ENCODE measurements around the gene PRKN.

PRKN gene

DNA sequence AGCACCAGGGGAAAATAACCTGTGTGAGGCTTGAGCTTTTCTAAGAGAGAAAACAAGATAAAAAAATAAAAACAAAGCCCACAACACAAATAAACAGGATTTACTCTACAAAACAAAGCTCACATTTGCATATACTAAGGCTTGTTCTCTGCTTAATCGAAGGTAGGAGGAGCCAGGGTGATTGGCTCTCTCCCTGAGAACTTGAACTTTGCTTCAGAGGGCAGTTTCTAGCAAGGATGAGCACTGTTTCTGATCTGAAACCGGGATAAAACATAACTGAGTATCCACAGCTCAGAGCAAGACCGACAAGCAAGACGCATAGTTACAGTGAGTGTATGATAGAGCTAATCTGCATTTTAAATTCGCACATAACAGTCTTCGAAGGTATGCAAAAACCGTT is 200.6 kb downstream of the PRKN start:
- DNase-seq, result no peak

DNA sequence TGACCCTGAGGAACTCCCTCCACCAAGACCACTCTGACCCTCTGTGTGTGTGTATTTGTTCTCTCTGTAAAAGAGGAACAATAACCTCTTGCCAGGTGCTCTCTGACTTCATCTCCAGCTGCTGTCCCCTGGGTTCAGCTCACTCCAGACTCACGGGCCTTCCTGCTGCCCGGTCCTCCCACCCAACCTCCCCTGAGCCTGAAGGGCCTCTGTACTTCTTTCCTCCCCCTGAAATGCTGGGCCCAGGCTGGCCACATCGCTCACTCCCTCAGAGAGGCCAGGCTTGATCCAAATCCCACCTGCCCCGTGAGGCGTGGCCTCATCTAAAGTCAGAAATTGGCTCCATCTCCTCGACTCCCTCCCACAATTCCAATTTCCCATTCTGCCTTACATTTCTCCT is 202.4 kb downstream of the PRKN start:
- DNase-seq, result no peak

DNA sequence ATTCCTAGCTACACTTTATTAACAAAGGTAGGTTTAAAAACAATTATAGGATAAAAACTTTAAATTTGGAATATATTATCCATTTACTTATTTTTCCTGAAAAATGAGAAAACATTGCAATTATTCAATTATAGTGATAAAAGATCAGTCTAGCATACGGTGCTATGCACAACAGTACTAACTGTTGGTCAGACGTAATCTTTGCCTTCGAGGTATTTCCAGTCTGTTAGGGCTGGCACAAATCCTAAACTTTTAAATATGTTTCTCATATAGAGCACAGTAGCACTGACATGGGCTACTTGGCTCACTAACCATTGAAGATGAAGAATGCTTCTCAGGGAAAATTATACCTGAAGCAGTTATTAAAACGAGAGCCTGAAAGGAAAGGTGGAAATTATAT is 214.8 kb downstream of the PRKN start:
- DNase-seq, result no peak

DNA sequence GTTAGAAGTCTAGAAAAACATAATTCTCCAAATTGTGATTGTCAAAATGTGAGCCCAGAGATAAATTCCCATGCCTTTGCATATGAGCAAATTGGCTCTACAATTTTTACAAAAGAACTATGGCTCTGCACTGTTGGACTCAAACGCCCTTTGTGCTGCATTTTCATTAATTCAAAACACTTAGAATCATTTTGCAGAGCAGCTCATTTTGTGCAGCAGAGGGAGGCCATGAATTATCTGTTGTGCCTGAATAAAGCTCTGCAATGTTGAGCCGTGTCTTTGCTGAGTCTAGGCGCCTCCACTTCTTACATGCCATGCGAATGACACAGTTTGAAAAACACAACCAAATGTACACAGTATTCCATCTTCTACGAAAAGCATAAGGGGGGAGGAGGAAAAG is 230.2 kb downstream of the PRKN start:
- DNase-seq, result no peak

DNA sequence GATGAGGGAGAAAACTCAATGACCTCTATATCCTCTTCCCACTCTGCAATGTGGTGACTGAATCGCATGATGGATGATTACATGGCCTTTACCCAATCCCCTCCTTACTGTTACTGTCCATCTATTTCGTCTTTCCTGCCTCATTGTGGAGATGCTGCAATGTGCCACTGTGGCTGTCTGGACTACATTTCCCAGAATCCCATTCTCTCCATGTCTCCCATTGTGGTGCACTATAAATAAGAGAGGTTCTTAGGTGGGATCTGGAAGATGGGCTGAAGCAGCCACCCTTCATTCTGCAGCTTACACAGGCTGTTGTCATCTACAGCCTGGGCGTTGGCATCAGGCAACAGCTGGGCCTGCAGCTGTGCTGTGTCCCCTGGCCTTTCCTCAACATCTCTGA is 233.6 kb downstream of the PRKN start:
- DNase-seq, result no peak

DNA sequence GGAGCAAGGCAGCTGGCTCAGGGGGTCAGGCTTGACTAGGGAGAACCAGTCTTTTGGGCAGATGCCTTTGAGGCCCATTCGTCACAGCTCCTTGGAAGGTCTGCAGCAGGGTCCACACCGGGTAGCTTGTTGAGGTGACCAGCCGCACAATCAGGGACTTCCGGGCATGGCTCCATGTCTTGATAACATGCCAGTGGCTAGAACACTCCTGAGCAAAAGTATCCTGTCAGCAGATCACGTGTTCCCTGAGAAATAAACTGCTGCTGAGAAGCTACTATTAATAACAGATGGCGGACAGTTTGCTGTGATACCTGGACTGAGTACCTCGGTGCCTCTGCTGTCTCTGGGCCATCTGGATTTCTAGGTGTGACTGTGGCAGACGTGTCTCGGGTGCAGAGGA is 235.9 kb downstream of the PRKN start:
- DNase-seq, result no peak

DNA sequence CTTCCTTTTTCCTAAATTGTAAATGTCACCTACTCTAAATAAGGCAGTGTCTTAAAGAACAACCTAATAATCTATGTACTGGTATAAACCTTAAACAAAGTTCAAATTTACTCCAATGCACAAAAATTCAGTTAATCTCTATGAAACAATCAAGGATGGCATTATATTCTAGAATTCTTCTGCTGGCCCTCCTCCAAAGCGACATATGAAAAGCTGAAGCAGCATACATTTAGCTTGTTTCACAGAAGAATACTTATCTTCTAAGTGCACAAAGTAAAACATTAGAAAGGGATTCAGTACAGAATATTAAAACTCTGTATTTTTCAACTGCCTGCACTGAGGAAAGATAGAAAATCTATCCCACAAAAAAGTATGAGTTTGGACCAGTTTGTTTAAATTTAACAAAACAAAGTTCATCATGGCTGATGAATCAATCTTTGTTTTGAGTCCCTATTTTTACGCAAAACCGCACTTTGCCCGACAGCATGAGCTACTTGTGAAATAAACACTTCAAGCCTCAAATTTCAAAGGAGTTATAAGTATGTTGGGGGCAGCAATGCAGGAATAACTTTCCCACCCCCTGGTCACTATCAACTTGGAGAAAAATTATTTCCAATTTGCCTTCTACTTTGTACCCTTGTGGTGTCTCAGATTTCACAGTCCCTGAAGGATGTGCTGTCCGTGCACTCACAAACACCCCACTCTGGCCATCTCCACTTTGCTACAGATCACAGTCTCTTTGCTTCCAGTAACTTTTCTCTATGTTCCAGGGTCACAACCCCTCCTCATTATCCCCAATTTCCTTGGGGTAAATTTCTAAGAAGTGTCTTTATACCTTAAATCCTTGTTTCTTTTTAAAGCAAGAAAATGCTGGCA is 238.2 kb downstream of the PRKN start:
- no peak for DNase-seq

DNA sequence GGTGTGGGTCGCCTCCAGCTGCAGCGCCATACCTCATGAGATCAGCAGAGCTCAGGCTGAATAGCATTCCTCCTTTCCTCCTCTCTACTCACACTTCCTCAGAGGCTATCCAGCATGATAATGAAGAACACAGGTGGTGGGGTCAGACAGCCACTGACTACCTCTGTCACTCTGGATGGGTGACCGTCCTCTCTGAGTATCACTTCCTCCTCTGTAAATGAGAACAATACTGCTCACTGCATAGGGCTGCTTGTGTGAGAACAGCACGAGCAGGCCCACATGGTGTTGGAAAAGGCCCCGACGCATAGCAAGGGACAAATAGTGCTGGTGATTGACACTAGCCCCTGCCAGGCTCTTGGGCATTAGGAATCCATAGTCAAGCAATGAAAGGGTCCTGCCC is 239.1 kb downstream of the PRKN start:
- DNase-seq, result no peak

DNA sequence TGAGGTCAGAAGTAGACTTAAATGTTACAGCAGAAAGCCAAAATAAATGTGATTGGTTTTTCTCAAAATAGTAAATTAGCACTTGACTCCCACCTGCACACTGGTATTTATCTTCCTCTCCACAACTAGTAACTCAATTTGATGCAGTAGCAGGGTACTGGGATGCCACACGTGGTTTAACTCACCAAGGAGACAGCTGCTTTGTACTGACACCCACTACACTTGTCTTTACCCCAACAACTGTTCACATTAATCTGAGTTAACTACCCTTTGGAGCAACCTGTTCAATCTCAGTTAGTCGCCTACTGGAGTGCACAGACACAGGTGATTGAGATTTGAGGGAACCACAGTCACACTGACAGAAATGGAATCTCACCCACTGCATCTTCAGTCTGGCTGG is 242.1 kb downstream of the PRKN start:
- no peak for DNase-seq

DNA sequence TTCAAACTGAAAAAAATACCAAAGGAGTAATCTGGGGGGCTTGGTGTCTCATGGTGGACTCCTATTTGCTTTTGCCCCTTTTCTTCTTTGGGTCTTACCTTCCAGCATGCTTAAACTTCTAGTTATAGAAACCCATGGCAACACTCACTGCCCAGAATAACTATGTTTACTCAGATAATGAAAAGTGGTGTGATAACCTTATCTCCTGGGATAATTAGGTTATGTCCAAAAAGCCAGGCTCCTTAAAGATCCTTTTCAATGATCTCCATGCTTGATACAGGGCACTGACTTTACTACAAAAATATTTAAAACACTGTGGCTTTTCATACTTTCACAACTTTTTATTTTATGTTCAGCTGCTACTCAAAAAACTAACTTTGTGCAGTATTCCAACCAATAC is 245.6 kb downstream of the PRKN start:
- DNase-seq, result no peak

DNA sequence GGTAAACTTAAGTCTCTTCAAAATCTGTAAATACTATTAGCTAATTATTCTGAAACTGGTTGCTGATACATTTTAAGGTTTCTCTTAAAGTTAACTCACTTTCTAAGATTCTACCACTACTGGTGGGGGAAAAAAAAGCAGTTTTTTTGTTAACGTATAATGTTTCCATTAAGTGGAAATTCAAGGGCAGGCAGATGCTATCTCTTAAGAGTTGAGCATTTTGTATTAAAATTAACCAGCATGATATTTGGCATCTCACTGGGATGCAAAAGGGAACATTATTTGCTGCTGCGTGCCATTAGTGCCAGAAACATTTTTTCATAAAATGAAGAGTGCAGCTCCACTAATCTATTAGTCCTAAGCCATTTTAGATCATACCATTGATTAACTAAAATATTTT is 246.2 kb downstream of the PRKN start:
- no peak for DNase-seq

DNA sequence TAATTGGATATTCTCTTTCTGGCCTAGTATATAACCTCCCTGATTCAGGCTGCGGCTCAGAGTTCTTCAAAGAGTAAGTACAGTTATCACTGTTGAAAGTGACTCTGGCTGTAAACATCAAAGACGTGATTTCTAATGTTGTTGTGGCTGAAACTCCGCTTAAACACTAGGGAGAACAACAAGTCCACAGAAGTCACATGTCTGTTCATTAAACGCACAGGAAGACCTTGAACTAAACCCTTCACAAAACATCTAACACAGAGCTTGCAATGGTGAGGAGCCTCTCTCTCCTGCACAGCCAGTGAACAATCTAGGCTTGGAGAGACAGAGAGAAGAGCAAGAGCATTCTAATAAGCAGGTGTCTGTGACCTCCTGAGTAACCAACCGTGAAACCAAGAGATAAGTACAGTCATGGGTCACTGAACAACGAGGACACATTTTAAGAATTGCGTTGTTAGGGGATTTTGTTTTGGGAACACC is 249.3 kb downstream of the PRKN start:
- DNase-seq, result no peak

DNA sequence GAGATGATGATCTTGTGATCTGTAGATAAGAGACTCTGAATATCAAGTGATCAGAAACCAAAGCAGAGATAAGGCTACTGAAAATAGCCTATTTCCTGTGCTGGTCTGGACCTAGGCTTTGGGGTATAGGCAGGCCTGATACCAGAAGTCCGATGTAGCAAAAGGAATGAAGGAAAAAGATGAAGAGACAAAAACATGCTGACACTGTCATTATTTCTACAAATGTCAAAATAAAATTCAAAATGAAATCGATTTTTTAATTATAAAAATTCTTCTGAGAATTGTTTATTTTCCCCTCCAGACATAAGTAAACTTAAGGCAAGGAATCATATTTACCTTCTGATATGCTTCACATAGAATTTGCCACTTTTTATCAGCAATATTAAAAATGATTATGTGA is 252.8 kb downstream of the PRKN start:
- DNase-seq, result no peak

DNA sequence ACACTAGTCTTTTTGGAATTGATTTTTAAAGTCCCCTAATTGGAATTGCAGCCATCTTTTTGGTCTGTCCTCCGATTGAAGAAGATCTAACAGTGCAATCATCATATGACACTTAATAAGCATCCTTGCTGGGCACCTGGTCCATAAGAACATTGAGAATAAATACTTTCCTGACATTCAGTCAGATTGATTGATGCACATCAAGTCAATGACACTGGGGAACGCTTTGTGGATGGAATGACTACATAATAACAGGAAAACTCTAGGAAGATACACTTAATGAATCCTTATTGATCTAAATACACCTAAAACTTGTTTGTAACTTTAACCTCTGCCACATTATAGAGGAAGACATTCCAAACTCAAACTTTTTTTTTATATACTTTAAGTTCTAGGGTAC is 255.7 kb downstream of the PRKN start:
- DNase-seq, result no peak

DNA sequence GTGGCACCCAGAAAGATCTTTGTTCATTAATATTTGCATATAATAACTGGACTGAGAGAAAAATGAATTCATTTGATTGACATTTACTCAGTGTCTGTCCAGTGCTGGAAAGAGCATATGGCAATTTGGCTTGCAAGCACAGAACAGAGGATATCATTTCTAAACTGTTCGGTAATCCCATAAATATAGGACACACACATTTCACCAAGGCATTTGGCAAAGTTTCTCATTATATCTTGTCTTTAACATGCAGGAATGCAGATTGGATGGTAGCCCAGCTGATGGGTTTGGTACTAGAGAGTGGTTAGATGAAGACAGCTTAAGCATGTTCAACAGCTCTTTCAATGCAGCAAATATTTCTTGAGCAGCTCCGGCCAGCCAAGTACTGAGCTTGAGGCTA is 259.2 kb downstream of the PRKN start:
- no peak for DNase-seq

DNA sequence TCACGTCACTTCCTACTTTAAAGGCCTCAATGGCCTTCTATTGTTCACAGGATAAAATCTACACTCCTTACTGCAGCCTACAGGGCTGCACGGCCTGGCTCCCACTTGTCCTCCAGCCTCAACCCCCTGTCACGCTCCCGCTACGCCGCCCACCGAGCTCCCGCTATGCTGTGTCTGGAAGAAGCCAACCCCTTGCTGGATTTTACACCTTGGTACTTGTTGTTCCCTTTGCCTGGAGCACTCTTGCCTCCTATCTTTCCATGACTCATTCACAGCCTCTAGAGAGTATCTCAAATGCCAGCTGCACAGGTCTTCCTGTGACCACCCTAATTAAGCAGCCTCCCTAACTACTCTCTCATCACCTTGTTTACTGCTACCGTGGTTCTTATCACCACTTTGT is 259.9 kb downstream of the PRKN start:
- DNase-seq, result no peak

DNA sequence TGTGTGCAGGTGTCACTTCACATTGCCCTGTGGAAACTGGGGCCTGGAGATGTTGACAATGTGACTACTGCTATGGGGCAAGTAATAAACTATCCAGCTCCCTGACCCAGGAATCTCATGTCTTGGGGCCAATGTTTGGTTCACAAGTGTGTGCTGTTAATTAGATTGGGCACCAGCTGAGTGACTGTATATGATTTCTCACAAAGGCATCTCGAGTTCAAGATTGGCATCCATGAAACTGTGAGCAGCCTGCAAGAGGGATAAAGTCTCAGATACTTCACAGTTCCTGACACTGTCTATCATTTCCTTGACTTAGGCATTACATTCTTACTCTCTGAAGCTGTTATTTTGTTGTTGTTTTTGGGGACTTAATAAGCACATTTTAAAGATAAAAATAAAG is 264.0 kb downstream of the PRKN start:
- no peak for DNase-seq

DNA sequence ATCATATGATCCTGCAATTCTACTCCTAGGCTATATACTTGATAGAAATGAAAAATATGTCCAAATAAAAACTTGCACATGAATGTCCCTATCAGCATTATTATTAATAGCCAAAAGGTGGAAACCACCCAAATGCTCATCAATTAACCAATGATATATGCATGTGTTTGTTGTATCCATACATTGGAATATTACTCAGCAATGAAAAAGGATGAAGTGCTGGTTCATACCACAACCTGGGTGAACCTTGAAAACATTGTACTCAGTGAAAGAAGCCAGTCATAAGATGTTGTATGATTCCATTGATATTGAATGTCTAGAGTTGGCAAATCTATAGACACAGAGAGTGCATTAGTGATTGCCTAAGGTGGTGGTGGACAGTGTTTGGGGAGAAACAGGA is 267.6 kb downstream of the PRKN start:
- no peak for DNase-seq

DNA sequence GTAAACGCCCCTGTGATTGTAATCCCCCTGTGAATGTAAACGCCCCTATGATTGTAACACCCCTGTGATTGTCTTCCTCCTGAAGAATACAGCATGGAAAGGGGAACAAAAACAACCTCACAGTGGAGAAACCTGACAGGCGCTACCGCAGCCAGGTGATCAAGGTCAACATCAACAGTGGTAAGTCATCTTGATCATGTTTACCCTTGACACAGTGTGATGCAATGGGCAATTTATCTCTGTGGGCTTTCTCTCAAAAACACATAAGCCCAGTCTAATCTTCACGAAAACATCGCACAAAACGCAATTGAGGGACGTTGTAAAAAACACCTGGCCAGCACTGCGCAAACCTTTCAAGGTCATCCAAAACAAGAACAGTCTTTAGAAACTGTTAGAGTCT is 277.2 kb downstream of the PRKN start:
- DNase-seq, result no peak

DNA sequence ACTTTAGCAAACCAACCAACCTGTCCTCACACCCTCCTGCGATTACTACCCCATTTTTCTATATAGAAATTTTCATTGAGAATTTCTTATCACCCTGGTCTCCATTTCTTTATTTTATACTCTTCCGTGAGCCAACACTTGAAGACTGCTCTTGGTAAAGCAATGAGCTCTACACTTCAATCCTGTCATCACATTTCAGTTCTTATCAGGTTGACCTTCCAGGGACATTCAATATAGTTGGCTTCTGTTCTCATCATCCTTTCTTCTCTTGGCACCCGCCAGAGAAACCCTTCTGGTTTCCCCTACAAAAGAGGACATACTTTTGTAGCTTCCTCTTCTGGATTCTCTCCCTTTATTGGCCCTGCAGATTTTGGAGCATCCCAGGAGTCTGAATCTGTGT is 279.3 kb downstream of the PRKN start:
- no peak for DNase-seq

DNA sequence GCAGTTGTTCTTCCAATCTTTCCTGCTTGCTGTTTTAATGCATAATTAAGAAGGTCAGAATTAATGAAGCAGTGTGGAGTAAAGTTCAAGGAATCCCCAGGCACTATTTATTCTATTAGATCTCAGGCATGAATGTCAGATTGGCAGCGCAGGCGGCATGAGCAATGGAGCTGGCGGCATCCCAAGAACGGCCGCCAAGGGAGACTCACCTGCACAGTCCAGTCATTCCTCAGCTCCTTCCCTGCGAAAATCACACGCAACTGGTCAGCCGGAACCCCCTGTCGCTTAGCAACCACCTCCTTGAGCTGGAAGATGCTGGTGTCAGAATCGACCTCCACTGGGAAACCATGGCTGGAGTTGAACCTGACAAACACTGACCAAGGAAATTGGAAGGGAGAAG is 284.5 kb downstream of the PRKN start:
- DNase-seq, result no peak

DNA sequence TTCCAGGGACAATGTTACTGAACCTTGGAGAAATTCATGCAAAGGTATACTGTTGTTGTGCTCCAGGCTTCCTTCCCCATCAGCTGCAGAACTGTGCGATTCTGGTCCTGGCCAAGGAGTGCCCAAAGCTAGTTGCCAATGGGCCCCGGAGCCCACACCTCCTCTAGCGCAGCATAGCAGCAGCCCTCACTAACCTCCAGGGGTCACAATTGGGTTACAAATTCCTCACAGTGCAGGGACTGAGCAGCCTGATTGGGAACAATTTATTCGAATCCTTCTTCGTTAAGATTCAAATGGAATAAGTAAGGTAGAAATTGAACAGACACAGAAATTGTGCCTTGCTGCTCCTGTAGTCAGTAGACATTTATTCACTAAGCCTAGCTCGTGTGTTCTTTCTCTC is 284.9 kb downstream of the PRKN start:
- DNase-seq, result no peak

DNA sequence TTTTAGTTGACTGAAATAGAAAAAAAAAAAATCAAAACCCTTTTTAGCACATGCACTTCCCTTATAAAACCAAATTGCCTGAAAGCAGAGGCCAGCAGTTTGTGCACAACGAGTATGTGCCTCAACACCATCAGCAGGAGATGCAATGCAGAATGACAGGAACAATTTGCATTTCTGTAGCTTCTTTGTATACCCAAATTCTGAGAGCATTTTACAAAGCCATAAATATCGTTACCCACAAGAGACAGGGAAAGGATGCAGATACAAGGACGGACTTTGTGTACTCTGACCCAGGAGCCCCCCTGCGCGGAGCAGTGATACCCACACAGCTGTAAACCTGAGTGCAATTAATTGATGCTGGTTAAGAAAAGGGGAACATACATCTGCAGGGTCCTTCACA is 285.6 kb downstream of the PRKN start:
- DNase-seq, result no peak

DNA sequence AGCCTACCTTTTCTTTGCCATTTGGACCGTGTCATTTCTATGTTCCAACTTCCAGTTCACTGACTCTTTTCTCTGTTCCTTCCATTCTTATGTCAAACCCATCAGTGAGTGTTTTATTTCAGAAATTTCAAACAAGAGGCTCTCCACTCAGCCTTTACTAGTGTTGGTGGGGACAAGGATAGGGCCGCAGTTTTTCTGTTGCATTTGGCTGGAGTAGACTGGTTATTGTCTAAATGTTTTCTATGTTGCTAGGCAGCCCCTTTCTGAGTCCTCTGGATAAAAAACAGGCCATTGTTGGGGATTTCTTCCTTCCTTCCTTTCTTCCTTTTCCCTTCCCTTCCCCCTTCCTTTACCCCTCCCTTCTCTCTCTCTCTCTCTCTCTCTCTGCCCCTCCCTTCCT is 288.6 kb downstream of the PRKN start:
- no peak for DNase-seq

DNA sequence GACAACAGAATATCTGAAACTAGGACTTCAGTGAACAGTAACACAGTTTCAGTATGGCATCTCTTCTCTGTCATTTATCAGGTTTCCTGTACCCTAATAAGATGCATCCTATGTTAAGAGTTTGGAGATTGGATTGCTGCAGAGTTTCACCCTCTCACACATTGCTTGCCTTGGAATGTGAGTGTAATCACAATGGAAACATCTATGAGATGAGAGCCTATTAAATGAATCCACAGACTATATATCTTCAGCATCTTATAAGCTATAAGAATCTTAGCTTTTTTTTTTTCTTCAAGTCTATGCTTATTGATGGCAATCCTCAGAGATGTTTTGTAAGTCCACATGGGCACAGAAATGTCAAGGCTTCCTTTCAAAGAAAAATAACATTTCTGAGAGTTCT is 292.5 kb downstream of the PRKN start:
- no peak for DNase-seq

Data from stimulated activated naive CD4-positive, alpha-beta T cell treated with Interleukin-2 at 50 U/mL for 16 hours (primary cell).